DND-41 (cell line): Measurements from ENCODE around the gene RCAN1.

Source experiments
- ATAC-seq: fragments of 200-7000 bp; cut with Tn5 transposase; 3 replicates; pipeline ENCODE4 v1.9.1; 2021; ENCODE audit warnings: low read depth; ENCODE audit not compliant: insufficient read depth
- DNase-seq: peaks from one replicate; pipeline ENCODE4 v3.0.0-alpha.2; 2020
- H2AFZ ChIP-seq: 2 replicates; pipeline ENCODE4 v1.6.0; 2012; ENCODE audit warnings: low read depth, low read length
- H3K27ac ChIP-seq: 2 replicates; pipeline ENCODE4 v1.5.1; 2012; ENCODE audit warnings: low read length, inconsistent platforms
- H3K27me3 ChIP-seq: fragments of 200-600 bp; sonication (generic); 2 replicates; pipeline ENCODE4 v1.6.0; 2012; ENCODE audit warnings: low read length, mild to moderate bottlenecking, inconsistent platforms; ENCODE audit not compliant: insufficient read depth, poor library complexity
- H3K36me3 ChIP-seq: 2 replicates; pipeline ENCODE4 v1.5.1; 2012; ENCODE audit warnings: low read length, inconsistent platforms; ENCODE audit not compliant: insufficient read depth
- H3K4me1 ChIP-seq: 2 replicates; pipeline ENCODE4 v1.5.1; 2012; ENCODE audit warnings: mild to moderate bottlenecking, low read length; ENCODE audit not compliant: insufficient read depth
- H3K4me2 ChIP-seq: 2 replicates; pipeline ENCODE4 v1.6.0; 2012; ENCODE audit warnings: mild to moderate bottlenecking, moderate library complexity, low read length, inconsistent platforms; ENCODE audit not compliant: insufficient read depth
- H3K4me3 ChIP-seq, 2 experiments: fragments of 200-600 bp in 1 of 2; shearing (Covaris generic) in 1 of 2; 2 replicates each; pipeline ENCODE4 v1.5.1; 2012 to 2016; ENCODE audit warnings: inconsistent platforms in 2 of 2, low read length in 2 of 2, mild to moderate bottlenecking in 2 of 2, low read depth in 1 of 2, moderate library complexity in 1 of 2
- H3K79me2 ChIP-seq: 2 replicates; pipeline ENCODE4 v1.6.0; 2012; ENCODE audit warnings: low read length, inconsistent platforms; ENCODE audit not compliant: insufficient read depth
- H3K9ac ChIP-seq: 2 replicates; pipeline ENCODE4 v1.6.0; 2012; ENCODE audit warnings: low read depth, mild to moderate bottlenecking, inconsistent platforms, low read length, moderate library complexity
- H3K9me3 ChIP-seq: 2 replicates; pipeline ENCODE4 v1.5.1; 2012; ENCODE audit warnings: low read length, moderate library complexity, mild to moderate bottlenecking, inconsistent platforms; ENCODE audit not compliant: insufficient read depth, severe bottlenecking
- H4K20me1 ChIP-seq: 2 replicates; pipeline ENCODE4 v1.6.0; 2012; ENCODE audit warnings: low read length; ENCODE audit not compliant: insufficient read depth
- EZH2 ChIP-seq: IDR thresholded peaks from 3 replicates; pipeline ENCODE4 v1.6.1; 2012; ENCODE audit warnings: borderline replicate concordance, low read depth, mild to moderate bottlenecking, moderate library complexity, low read length, inconsistent platforms; ENCODE audit not compliant: severe bottlenecking
- TF ChIP-seq, protein P1 (sequence below): IDR thresholded peaks from 2 replicates; pipeline ENCODE4 v1.5.1; 2012; ENCODE audit warnings: borderline replicate concordance, low read length, moderate library complexity, mild to moderate bottlenecking; ENCODE audit not compliant: poor library complexity, severe bottlenecking; ENCODE audit errors: extremely low read depth

RCAN1 gene

DNA sequence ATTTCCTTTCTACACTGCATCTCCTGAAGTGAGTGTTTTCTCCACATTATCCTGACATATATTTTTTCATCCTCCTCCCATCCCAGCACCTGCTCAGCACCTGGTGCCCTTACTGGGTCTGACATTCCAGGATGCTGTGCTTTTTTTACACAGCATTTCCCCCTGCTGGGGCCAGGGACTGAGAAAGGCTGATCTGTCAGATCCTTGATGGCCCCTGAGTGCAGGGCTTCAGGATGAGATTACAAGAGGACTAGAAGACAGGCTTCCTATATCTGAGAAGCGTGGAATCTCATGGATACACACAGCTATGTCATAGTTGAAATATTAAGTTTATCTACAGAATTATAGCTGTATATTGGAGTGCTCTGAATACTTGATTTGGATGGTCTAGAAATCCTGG is 24.4 kb downstream of the RCAN1 start:
- Histone ChIP-seq H3K27ac (no peak overlapping the region), H3K36me3 (peaks cover 12% of the 10 kb centered on the region; the same call in 1 of the 2 replicates), H3K9me3 (peaks cover 8% of the 10 kb centered on the region), H2AFZ (no peak overlapping the region), H3K4me1 (no peaks in the 10 kb centered on the region), H3K79me2 (peaks cover 80% of the 10 kb centered on the region), H3K4me2 (no peak overlapping the region), H4K20me1 (peaks cover 31% of the 10 kb centered on the region), H3K9ac (no peak overlapping the region), H3K4me3 (no peak overlapping the region), H3K27me3 (no peaks in the 10 kb centered on the region)
- ATAC-seq, result no peak
- TF ChIP-seq EZH2, result no peak
- TF ChIP-seq, protein P1, sequence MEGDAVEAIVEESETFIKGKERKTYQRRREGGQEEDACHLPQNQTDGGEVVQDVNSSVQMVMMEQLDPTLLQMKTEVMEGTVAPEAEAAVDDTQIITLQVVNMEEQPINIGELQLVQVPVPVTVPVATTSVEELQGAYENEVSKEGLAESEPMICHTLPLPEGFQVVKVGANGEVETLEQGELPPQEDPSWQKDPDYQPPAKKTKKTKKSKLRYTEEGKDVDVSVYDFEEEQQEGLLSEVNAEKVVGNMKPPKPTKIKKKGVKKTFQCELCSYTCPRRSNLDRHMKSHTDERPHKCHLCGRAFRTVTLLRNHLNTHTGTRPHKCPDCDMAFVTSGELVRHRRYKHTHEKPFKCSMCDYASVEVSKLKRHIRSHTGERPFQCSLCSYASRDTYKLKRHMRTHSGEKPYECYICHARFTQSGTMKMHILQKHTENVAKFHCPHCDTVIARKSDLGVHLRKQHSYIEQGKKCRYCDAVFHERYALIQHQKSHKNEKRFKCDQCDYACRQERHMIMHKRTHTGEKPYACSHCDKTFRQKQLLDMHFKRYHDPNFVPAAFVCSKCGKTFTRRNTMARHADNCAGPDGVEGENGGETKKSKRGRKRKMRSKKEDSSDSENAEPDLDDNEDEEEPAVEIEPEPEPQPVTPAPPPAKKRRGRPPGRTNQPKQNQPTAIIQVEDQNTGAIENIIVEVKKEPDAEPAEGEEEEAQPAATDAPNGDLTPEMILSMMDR, result no peak
- DNase-seq, result no peak

DNA sequence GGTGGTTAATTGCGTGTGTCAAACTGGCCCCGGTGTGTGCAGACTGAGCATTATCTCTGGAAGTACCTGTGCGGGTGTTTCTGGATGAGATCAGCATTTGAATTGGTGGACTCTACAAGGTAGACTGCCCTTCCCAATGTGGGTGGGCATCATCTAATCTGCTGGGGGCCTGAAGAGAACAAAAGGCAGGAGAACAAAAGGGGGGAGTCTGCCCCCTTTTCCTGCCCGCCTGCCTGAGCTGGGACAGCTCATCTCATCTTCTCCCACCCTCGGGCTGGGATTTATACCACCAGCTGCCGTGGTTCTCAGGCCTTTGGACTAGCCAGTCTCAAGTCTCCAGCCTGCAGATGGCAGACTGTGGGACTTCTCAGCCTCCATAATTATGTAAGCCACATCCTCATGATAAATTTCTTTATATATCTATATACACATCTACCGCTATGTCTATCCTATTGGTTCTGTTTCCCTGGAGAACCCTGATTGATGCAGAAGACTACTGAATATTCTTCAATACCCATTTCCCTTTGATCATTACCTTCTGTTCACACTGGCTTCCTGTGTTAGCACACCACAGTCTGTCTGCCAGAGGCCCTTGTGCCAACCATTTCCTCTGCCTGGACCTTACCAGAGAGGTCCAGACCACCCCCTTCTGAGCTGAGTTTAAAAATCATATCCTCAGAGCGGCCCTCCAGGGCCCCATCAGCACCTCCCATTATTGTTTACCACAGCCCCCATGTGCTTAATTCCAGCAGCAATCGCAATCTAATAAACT is 25.2 kb downstream of the RCAN1 start:
- TF ChIP-seq, protein P1, result no peak
- TF ChIP-seq EZH2, result no peak
- no peak for DNase-seq

DNA sequence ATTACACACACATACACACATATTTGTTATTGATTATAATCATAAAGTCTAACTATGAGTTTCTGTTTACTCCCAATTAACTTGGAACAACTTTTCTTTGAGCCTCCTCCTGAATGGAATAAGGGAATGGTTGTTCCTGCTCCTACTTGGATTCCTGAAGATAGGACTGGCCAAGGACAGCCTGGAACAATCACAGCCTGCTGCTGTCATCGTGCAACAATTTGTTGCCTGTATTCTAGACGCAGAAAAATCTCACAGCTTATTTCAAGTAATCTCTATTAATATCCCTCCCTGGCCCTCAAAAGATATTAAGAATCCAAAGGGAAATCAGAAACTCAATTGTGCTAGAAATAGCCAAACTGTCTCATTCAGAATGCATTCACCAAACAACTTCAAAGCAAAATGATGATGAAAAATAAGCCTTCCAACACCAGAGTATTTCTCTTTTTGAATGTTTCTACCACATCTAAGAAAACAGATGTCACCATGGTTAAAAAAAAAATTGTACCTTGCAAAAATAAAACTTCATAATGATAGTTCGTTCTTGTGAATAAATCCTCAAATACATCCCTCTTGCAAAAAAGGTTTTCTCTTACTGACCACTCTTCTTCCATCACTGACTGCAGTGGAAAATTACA is 30.9 kb downstream of the RCAN1 start:
- no peaks in the 10 kb centered on the region for H3K27me3 ChIP-seq
- H3K36me3 ChIP-seq, result peaks cover 6% of the 10 kb centered on the region; the same call in 1 of the 2 replicates
- no peak overlapping the region for H3K27ac ChIP-seq
- no peak for DNase-seq
- H3K79me2 ChIP-seq, result peaks cover 72% of the 10 kb centered on the region
- H4K20me1 ChIP-seq, result peaks cover 19% of the 10 kb centered on the region; the same call in 1 of the 2 replicates
- no peak overlapping the region for H2AFZ ChIP-seq
- peaks cover 8% of the 10 kb centered on the region for H3K9me3 ChIP-seq
- ATAC-seq, result no peak
- no peak overlapping the region for H3K4me3 ChIP-seq
- H3K9ac ChIP-seq, result no peak overlapping the region
- H3K4me2 ChIP-seq, result no peak overlapping the region
- peaks cover 3% of the 10 kb centered on the region; the same call in 1 of the 2 replicates for H3K4me1 ChIP-seq
- TF ChIP-seq, protein P1, result no peak
- TF ChIP-seq EZH2, result no peak

More for the DNA sequence above, 25.2 kb downstream of the RCAN1 start:
- H3K79me2 ChIP-seq, result peaks cover 74% of the 10 kb centered on the region
- no peak overlapping the region for H3K9ac ChIP-seq
- H3K27me3 ChIP-seq, result no peaks in the 10 kb centered on the region
- no peak overlapping the region for H3K4me2 ChIP-seq
- H3K9me3 ChIP-seq, result peaks cover 8% of the 10 kb centered on the region
- H4K20me1 ChIP-seq, result peaks cover 25% of the 10 kb centered on the region
- ATAC-seq, result peak; percentile 57
- H3K36me3 ChIP-seq, result peaks cover 8% of the 10 kb centered on the region; the same call in 1 of the 2 replicates
- H3K4me1 ChIP-seq, result no peaks in the 10 kb centered on the region
- H2AFZ ChIP-seq, result no peak overlapping the region
- H3K4me3 ChIP-seq, result no peak overlapping the region
- no peak overlapping the region for H3K27ac ChIP-seq
